Upper lobe of left lung (tissue), 4 donors: ENCODE results near the gene BAZ1B.

Source experiments
- EP300 ChIP-seq, 4 donors: sonication (generic); formaldehyde crosslinking; IDR thresholded peaks; one replicate each; pipeline ENCODE4 v1.5.1; 2017; ENCODE audit warnings: antibody characterized with exemption in 4 of 4, control low read depth in 2 of 4
- POLR2A ChIP-seq, 4 donors: fragments of 450-650 bp; IDR thresholded peaks; one replicate each; pipeline ENCODE4 v1.5.1; 2016 to 2017; ENCODE audit warnings: antibody characterized with exemption in 4 of 4, mild to moderate bottlenecking in 2 of 4
- POLR2AphosphoS5 ChIP-seq, 2 donors: sonication (generic); formaldehyde crosslinking; IDR thresholded peaks; one replicate each; pipeline ENCODE4 v1.5.1; 2017; ENCODE audit warnings: antibody characterized with exemption in 2 of 2
- TF ChIP-seq, protein P1 (sequence below), 6 experiments: fragments of 450-650 bp in 4 of 6; fragments of 200-600 bp in 2 of 6; sonication (generic) in 2 of 6; IDR thresholded peaks; one replicate each; pipeline ENCODE4 v1.5.1; 2016 to 2019; ENCODE audit warnings: antibody characterized with exemption in 6 of 6

DNA sequence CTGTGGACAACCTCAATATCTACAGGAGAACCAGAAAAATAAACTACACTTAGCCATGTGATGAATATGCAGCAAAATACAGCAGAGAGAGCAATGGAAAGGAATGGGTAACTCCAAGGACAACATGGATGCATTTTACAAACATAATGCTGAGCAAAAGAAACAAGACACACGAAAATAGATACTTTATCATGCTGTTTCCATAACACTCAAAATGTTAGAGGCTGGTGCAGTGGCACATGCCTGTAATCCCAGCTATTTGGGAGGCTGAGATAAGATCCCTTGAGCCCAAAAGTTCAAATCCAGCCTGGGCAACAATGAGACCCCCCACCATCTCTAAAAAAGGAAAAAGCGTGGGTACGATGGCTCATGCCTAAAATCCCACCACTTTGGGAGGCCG is 27.1 kb upstream of the BAZ1B start:
- TF ChIP-seq, protein P1, sequence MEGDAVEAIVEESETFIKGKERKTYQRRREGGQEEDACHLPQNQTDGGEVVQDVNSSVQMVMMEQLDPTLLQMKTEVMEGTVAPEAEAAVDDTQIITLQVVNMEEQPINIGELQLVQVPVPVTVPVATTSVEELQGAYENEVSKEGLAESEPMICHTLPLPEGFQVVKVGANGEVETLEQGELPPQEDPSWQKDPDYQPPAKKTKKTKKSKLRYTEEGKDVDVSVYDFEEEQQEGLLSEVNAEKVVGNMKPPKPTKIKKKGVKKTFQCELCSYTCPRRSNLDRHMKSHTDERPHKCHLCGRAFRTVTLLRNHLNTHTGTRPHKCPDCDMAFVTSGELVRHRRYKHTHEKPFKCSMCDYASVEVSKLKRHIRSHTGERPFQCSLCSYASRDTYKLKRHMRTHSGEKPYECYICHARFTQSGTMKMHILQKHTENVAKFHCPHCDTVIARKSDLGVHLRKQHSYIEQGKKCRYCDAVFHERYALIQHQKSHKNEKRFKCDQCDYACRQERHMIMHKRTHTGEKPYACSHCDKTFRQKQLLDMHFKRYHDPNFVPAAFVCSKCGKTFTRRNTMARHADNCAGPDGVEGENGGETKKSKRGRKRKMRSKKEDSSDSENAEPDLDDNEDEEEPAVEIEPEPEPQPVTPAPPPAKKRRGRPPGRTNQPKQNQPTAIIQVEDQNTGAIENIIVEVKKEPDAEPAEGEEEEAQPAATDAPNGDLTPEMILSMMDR (IDR thresholded peaks at IDR 0.05): no peak
- TF ChIP-seq POLR2AphosphoS5 (IDR thresholded peaks at IDR 0.05) (no peak), POLR2A (IDR thresholded peaks at IDR 0.05) (no peak), EP300 (IDR thresholded peaks at IDR 0.05) (no peak)
